Measurements from ENCODE around the gene SNCAIP. TPM values are rescaled to one million over a fixed set of nuclear protein-coding genes. Genes with fewer than 3 reads are reported as not detected.

The SNCAIP gene
- polyA plus RNA-seq (2011; rRNA removed) (10.7 and 12.3 TPM in 2 replicates), polyA minus RNA-seq (2011; rRNA and poly(A)+ RNA removed) (17.5 and 18.7 TPM in 2 replicates)

DNA sequence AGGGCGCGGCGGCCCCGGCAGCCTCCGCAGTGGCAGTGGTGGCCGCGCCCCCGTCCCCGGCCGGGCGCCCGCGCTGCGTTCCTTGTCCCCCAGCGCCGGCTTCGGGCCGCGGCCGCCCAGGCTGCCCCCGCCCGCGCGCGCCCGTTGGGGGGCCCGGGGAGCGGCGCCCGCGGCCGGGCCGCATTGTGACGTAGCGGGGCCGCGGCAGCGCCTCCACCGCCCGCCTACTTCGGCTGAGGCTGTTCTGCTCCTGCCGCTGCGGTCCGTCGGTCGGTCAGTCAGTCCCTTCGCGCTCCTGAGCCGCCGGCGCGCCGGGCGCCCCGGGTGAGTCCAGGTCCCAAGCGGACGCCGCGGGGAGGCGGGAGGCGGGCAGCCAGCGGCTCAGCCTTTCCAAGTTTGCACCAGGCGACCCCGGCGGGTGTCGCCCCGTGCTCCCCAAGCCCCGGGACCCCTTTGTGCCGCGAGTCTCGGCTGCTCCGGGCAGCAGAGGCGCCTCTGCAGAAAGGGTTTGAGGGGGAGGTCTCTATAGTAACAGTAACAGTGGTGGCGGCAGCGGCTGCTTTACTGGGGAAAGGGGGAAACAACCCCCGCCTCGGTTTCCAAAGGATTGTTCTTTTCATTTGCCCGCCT is at the start of gene SNCAIP:
SNCAIP (plus strand) TSS at position 277 of the 630 bp plus-strand sequence. CDS start 78,898 bp downstream, outside the sequence.
- peak within 1 kb of the TSS; percentile 75 for H3K4me3 ChIP-seq (ENCODE audit: low read depth, low read length)
- H3K27me3 ChIP-seq (ENCODE audit: control insufficient read depth, insufficient read depth, low read length), result no peaks in the 10 kb centered on the region
- TF ChIP-seq CTCF (IDR thresholded peaks at IDR 0.05; ENCODE audit: low read depth, low read length), result no peak
- CTCF ChIA-PET, result interaction anchor here (0.8 to 1.2 kb wide), 2 partner anchors 104 to 116 kb away, joined by 3 to 14 read pairs; no protein-coding TSS in a partner anchor
- H3K27ac ChIP-seq (ENCODE audit: low read depth, low read length), result peak within 1 kb of the TSS; percentile 25
- H3K9me3 ChIP-seq (ENCODE audit: control insufficient read depth, insufficient read depth, low read length), result no peaks in the 10 kb centered on the region; the same call in none of the 2 replicates
- POLR2A ChIA-PET, result no interaction called here
- DNase-seq (ENCODE audit: low read depth, low spot score), result no peak

- ChIA-PET POLR2A (no interaction called here), CTCF (no interaction called here)
- no peaks in the 10 kb centered on the region for H3K27me3 ChIP-seq (ENCODE audit: control insufficient read depth, insufficient read depth, low read length)
- H3K4me3 ChIP-seq (ENCODE audit: low read depth, low read length), result no peak overlapping the region
- no peak overlapping the region for H3K27ac ChIP-seq (ENCODE audit: low read depth, low read length)
- no peaks in the 10 kb centered on the region for H3K9me3 ChIP-seq (ENCODE audit: control insufficient read depth, insufficient read depth, low read length)
- DNase-seq (ENCODE audit: low read depth, low spot score), result peak; percentile 23
- TF ChIP-seq CTCF (IDR thresholded peaks at IDR 0.05; ENCODE audit: low read depth, low read length), result no peak
Observed at GRCh38 chr5:122263352-122264030, 48.5 kb upstream of the SNCAIP start.

- Histone ChIP-seq H3K9me3 (ENCODE audit: control insufficient read depth, insufficient read depth, low read length) (no peaks in the 10 kb centered on the region), H3K27ac (ENCODE audit: low read depth, low read length) (no peak overlapping the region), H3K4me3 (ENCODE audit: low read depth, low read length) (no peak overlapping the region), H3K27me3 (ENCODE audit: control insufficient read depth, insufficient read depth, low read length) (no peaks in the 10 kb centered on the region)
- no peak for DNase-seq (ENCODE audit: low read depth, low spot score)
- ChIA-PET POLR2A (no interaction called here), CTCF (no interaction called here)
- no peak for TF ChIP-seq CTCF (IDR thresholded peaks at IDR 0.05; ENCODE audit: low read depth, low read length)
Observed at GRCh38 chr5:122264610-122265009, 47.4 kb upstream of the SNCAIP start.

GRCh38 chr5:122267185-122267584 is 44.9 kb upstream of the SNCAIP start:
- POLR2A ChIA-PET, result no interaction called here

More at GRCh38 chr5:122267185-122267584, 44.9 kb upstream of the SNCAIP start:
- no peaks in the 10 kb centered on the region for H3K9me3 ChIP-seq (ENCODE audit: control insufficient read depth, insufficient read depth, low read length)
- CTCF ChIA-PET, result interaction anchor here (1.2 kb wide), 1 partner anchor 25 kb away, joined by 3 read pairs; no protein-coding TSS in a partner anchor
- no peak overlapping the region for H3K27ac ChIP-seq (ENCODE audit: low read depth, low read length)
- H3K4me3 ChIP-seq (ENCODE audit: low read depth, low read length), result no peak overlapping the region
- no peaks in the 10 kb centered on the region for H3K27me3 ChIP-seq (ENCODE audit: control insufficient read depth, insufficient read depth, low read length)
- DNase-seq (ENCODE audit: low read depth, low spot score), result no peak
- TF ChIP-seq CTCF (IDR thresholded peaks at IDR 0.05; ENCODE audit: low read depth, low read length), result no peak
